ENCODE data around the gene FZD4. TPM values are rescaled to one million over a fixed set of nuclear protein-coding genes. Genes with fewer than 3 reads are reported as not detected.
"Not testable (repeated sequence)": the region's sequence is repeated elsewhere in the genome, so short reads cannot be mapped to it uniquely, and the experiment has no call there.

Gene FZD4
- polyA plus RNA-seq, 1 donor: 26.2 TPM

DNA sequence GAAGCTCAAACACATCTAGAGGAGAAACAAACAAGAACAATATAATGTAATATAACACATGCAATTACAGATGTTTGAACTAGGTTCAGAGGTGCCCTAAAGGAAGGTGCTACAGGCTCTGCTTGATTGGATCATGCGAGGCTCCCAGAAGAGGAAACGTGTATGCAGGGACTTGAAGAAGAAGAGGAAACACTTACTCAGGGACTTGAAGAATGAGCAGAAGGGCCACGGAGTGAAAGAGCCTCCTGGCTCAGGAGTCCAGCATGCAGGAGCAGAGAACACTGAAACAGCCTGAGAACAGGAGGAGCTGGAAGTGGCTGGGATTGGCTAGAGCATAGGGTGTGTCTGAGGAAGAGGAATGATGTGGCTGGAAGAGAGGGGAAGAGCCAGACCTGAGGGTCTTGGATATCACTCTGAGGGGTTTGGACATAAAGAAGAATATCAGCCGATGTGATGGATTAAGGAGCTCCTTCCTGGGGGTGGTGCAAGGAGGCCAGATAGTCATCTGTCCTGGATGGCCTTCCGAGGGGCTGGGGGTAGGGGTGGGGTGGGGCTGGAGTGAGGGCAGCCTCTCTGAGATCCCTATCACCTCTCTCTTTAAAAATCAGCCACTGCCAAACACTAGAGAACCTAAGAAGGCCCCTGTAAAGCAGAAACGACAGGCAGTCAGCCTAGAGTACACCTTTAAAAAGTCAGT is 16.8 kb downstream of the FZD4 start:
- no peak for DNase-seq (ENCODE audit: low read depth)

DNA sequence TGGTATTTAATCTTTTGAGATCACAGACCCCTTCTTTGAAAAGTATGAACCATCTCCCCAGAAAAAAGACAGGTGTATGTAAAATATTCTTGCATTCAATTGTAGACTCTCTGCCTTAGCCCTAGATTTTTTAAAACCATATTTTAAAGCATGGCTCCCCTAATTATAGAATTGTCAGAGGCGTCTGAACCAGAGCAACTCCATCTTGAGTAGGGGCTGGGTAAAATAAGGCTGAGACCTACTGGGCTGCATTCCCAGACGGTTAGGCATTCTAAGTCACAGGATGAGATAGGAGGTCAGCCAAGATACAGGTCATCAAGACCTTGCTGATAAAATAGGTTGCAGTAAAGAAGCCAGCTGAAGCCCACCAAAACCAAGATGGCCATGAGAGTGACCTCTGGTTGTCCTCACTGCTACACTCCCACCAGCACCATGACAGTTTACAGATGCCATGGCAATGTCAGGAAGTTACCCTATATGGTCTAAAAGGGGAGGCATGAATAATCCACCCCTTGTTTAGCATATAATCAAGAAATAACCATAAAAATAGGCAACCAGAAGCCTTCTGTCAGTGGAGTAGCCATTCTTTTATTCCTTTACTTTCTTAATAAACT is 17.9 kb downstream of the FZD4 start:
- DNase-seq (ENCODE audit: low read depth): not testable (repeated sequence)

DNA sequence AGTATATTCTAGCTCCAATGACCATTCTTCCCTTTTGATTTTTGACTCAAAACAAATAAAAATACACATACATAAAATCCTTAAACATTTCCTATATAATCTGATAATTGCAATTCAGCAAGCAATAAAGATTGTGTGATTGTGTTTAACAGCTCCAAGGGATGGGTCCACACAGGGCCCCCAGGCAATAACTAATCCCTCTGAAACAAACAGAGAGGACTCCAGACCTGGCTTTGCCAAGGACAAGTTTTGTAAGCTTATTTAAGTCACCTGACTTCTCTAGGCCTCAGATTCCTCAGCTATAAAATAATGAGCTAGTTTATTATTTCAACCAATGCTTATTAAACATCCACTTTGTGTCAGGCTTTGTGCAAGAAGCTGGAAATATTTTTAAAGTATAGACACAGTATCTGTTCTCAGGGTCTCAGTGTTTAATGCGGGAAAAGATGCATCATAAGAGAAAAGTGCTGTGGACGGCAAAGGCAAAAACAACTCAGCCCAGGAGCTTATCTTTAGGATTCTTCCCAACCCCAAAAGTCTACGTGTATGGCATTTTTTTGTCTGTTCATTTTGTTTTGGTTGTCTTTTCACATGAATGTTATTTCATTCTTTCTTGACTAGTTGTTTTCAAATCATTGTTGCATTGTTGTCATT is 20.1 kb downstream of the FZD4 start:
- DNase-seq (ENCODE audit: low read depth): no peak

DNA sequence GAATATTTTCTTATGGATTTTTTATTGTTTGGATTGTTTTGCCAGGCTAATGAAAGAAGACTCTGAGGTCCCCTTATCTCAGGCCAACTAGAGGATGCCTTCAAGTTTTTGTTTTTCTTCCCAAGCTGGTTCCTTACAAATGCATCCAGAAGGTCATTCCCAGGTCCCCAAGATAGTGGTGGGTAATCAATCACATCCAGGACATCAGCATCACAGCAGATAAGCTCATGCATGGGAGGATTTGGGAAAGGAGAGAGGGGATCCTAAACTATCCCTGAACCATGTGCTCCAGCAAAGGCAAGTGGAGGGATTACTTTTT is 20.7 kb downstream of the FZD4 start:
- no peak for DNase-seq (ENCODE audit: low read depth)

DNA sequence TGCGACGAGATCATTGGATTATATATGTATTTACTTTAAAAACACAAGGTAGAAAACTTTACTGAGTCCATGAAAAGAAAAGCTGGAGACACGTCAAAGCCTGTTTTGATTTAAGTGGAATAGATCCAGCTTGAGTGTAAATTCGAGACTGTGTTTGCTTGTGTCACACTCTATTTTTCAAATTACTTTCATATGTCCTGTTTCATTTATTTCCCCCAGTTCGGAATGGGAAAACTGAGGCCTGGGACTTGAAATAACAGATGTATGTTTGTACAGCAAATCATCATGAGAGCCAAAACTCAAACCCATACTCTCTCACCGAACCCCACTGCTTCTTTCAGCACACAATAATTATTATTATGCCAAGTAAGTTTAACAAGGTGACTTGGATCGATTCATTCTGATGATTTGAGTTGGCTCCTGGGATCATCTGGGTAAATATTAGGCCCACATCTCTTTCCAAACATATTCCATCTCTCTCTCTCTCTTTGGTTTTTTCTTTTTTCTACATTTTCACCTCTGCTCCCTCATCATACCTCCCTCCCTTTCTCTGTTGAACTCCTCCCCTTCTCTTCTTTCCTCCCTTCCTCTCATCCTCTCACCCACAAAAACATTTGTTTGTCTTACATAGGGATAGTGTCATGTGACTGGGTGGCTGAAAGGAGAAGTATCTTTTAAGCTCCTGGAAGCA is 21.2 kb downstream of the FZD4 start:
- DNase-seq (ENCODE audit: low read depth): no peak

DNA sequence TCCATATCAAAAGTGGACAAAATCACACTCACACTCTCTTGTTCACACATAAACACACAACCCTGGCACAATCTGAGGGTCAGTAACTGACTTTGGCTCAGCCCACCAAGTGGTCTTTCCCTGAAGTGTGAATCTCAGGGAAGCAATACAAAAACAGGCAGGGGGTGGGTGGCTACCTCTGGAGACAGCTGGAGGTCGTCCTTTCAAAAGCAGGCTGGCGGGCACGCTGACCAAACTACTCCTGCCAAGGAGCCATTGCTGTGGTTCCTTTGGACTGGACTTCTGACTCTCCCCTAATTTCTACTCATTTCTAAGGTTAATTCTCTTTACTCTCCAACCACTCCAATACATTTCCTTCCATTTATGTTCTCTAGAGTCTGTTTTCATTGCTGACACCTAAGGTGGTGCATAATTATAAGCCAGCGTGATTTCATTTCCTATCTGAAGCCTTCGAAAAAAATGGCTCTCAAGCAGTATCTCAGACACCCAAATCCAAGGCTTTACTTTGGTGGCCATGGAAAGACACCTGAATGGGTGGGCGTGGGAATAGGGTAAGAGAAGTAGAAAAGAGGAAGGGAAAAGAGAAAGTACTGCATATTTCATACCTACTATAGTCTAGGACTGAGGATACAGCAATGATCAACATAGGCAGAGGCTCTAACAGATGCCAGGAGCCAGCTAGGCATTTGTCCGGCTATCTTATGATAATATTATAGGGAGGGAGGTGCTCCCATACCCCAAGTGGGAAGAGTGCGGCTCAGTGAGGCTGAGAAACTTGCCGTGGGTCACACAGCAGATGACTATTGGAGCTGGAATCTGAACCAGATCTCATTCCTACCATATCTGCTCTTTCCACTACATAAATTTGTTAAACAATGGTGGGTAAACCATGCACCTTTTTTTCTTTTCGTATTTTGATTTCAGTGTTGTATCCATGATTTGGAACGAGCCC is 22.0 kb downstream of the FZD4 start:
- DNase-seq (ENCODE audit: low read depth): no peak

DNA sequence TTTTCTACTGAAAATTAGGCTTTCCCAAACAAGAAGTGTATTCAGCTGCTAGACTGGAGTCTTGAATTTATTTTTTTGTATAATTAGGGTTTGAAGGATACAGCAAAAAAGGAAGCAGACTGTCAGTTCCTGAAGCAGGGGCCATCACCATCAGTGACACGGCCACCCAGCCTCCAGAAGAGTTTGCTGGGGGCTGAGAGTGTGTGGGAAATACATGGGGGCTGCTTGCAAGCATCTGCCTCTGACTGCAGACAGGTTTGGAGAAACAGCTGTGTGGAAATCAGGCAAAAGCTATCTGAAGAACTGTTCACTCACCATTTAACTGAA is 23.0 kb downstream of the FZD4 start:
- no peak for DNase-seq (ENCODE audit: low read depth)

DNA sequence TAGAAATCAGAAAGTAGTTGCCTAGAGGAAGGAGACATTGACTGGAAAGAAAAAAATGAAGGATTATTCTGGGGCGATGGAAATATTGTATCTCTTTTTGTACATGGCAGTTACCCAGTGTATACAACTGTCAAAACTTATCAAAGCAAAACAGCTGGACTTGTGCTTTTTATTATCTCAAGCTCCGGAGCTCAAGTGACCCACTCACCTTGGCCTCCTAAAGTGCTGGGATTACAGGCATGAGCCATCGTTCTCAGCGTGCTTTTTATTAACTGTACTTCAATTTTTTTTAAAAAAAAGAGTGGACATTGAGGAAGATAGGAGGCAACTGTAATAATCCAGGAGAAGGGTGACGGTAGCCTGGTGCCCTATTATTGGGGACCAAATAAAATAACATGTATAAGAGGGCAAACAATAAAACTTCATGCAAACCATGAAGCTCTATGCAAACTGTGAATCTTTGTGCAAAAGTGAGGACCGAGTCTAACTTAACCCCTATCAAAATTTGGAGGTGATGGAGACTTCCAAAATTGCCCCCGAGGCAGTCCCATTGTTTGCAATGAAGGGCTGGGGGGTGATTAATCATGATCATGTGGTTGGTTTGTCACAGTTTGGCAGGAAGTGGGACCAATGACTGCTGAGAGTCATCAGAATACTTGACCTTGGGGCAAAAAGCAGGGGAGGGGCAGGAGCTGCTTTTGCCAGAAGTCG is 23.5 kb downstream of the FZD4 start:
- DNase-seq (ENCODE audit: low read depth): no peak

DNA sequence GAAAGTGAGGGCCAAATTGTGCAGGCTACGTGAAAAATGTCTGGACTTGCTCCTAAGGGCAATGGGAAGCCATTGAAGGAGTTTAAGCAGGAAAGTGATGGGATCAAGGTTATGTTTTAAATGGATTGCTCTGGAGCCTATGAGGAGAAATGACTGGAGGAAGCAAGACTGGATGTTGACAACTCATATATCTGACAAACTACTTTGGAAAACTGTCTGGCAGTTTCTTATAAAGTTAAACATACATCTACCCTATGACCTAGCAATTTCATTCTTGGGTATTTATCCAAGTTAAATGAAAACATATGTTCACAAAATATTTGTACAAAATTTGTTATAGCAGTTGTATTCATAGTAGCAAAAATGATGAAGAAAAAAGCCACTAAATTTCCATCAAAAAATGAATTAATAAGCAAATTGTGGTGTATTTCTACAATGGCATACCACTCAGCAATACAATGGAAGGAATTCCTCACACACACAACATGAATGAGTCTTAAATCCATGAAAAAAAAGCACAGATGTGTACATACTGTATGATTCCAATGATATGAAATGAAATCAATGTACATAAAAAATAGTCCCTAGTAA is 24.1 kb downstream of the FZD4 start:
- no peak for DNase-seq (ENCODE audit: low read depth)

DNA sequence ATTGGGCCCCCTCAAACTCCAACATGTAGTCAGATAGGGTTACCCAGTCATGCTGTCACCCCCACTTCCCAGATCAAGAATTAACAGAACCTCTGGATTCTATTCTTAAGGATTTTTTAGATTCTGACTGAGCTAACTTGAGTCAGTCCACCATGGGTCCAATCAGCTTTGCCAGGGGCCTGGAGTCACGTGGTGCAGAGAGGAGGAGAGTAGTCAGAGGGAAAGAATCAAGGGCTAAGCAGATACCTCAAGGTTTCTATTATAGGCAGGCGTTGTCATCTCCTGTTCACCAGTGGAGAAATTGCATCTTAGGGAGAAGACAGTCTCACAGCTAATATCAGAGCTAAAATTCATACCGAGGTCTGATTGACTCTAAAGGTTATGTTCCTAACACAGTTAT is 28.2 kb downstream of the FZD4 start:
- no peak for DNase-seq (ENCODE audit: low read depth)

DNA sequence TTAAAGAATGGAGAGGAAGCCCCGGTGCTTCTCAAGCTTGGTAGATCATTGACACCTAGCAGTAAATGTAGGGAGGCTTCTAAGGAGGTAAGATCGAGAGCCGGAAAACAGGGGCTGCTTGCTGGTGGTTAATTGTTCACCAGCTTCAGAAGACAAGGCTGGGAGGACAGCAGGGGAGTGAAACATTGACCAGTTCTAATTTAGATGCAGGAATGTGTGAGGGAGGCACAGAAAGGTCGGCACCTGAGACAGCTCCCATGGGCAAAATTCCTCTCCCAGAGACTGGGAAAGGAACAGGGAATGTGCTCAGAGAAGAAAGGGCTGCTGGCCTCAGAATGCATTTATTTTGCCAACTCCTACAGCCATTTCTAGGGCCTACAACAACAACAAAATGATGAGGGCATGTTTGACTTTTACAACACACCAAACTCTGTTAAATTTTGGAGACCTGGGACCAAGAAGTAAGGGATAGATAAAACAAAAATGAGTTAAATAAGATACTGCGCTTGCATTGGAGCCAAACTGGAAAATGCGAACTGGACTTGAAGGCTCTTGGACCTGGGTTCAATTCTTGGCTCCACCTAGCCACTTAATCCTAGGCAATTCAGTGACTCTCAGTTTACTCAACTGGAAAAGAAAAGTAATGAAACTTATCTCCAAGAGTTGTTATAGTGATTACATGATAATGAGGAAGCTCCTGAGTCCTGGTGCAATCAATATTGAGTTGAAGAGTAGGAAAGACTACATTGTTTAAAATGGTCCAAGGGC is 31.0 kb downstream of the FZD4 start:
- no peak for DNase-seq (ENCODE audit: low read depth)

DNA sequence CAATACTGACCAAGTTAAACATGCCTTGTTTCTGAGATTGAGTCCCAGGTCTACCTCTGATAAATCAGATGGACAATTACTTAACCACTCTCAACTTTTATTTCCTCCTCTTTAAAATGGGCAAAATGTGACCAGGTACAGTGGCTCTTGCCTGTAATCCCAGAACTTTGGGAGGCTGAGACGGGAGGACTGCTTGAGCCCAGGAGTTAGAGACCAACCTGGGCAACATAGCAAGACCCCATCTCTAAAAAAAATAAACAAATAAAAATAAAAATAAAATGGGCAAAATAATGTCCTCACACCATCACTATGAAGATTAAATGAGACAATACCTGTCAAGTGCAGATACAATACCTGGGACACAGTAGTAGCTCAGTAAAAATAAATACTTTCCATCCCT is 33.0 kb downstream of the FZD4 start:
- DNase-seq (ENCODE audit: low read depth): no peak

DNA sequence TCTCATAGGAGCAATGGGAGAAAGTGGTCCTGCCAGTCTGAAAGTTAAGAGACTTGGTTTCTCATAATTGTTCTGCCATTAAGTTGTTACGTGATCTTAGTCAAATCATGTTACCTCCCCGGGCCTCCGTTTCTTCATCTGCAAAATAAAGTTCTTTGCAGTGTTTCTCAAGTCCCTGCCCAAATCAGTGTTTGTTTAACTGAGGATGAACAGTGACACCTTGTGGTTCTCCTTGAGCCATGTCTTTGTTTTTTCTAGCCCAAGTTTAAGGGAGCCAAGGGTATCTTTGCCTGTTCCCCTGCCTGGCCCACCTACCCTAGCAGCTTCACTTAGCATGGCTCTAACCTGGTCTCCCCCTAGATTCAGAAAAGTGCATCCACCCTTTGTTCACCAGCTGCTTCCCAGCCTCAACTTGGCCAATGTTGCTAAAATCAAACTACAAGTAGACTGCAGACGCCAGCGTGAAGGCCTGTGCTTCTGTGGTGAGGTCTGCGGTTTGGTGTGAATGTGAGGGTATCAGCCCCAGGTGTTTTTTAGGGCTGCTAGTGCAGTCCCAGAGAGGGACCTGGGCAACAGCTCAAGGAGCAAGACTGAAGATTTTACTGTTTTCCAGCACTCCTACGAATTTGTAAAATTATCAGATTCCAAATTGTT is 35.5 kb downstream of the FZD4 start:
- no peak for DNase-seq (ENCODE audit: low read depth)

DNA sequence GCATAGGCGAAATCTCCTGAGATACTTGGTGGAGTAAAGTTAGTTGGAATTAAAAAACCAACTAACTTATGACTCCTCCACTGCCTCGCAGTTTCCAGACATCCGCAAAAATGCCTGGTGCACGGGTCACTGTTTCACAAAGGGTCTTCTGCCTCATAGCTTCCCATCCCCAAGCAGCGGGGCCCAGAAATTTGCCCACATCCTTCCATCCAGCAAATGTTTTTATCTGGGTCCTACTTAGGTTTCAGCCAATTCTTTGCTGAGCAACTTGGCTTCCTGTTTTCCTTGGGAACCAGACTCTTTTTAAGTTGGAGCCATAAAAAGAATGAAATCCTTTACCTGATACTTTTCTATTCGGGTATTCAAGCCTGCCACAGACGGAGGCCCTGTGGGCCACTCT is 36.2 kb downstream of the FZD4 start:
- DNase-seq (ENCODE audit: low read depth): no peak

DNA sequence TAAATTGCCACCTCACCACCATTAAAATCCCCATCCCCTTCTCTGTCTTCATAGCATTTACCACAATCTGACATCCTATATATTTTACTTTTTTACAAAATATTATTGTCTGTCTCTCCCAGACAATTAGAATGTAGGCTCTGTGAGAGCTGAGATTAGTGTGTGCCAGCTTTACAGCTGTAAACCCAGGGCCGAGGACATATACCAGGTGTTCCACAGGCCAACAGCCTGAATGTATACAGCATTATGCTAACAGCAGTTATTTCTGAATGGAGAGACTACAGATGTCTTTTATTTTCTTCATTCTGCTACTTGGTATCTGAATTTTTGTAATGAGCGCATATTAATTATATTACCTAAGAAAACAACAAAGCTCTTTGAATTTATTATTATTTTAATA is 36.7 kb downstream of the FZD4 start:
- no peak for DNase-seq (ENCODE audit: low read depth)

DNA sequence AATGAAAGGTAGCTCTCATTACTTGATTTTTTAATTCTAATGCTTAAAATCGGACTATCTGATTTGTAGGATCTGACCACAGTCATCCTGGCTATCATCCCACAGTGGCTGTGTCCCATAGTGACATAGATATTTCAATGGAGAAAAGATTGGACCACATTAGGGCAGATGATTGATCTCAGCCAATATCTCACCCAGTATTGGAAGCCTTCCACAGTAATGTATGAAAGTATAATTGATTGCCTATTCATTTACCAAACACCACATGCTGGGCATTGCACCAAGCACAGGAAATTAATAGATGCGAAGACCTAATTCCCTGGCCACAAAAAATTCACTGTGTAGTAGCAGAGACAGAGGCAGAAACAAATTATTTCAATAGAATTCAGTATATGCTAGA is 37.6 kb downstream of the FZD4 start:
- DNase-seq (ENCODE audit: low read depth): no peak

DNA sequence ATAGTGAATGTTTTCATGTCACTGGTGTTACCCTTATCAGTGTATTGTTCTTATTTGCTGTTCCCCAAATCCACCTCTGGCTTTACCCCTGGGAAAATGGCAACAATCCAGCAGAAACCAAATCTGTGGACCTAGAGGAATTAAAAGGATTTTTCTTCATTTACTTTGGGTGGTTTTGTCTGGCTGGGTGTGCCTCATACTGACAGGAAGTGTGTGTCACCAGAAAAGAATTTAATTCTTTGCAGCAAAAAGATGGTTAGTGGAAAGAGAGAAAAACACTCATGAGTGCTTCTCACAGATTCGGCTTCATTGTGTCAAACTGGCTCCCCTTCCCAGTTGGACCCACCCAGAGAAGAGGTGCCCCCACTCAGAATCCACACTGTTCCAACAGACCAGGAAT is 38.9 kb downstream of the FZD4 start:
- DNase-seq (ENCODE audit: low read depth): no peak

DNA sequence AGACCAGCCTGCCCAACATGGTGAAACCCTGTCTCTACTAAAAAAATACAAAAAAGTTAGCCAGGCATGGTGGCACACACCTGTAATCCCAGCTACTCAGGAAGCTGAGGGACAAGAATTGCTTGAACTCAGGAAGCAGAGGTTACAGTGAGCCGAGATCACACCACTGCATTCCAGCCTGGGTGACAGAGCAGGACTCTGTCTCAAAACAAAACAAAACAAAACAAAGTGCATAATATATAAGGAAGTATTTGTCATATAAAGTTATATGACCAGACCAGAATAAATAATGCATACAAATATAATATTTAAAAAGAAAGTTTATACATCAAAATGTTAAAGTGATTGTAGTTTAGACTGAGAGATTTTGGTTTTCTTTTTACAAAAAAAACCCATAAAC is 39.3 kb downstream of the FZD4 start:
- not testable (repeated sequence) for DNase-seq (ENCODE audit: low read depth)

DNA sequence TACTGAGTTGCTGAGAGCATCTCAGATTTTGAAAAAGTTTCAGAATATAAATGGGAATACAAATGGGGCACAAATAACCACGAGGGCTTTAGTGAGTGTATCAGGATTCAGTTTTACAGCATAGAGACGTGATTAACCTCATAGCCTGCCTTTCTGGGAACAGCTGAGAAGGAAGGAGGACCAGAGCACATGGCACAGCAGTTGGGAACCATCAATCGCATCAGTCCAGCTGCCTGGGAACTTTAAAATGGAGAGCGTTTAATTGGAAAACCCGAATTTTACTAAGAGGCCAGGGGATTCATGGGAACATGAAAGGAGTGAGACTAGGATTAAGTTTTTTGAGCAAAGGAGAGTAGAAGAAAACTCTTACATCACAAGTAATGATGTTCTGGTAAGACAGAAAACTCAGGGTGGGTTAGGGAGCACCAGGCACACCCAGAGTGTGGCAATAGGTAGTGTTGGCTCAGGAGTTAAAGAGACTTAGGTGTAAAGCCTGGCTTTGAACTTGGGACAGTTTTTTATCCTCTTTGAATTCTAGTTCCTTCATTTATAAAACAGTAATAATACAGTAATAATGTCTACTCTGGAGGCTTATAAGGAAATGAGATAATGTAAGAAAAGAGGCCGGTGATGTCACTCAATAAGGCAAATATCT is 40.2 kb downstream of the FZD4 start:
- DNase-seq (ENCODE audit: low read depth): no peak

Measured in forelimb muscle (tissue), 1 donor.